Naive thymus-derived CD4-positive, alpha-beta T cell (primary cell): ENCODE results near the gene ARID5B. TPM values are rescaled to one million over a fixed set of nuclear protein-coding genes. Genes with fewer than 3 reads are reported as not detected.
A peak's percentile ranks its signal among the peaks of the same experiment; 100 is the strongest.

Source experiments
- ATAC-seq: fragments of 150-1000 bp; cut with Tn5 transposase; 2 replicates; pipeline ENCODE4 v1.10.0; 2021; ENCODE audit warnings: mild to moderate bottlenecking, moderate library complexity
- CTCF ChIA-PET: fragments of 350-600 bp; sonication (Branson Sonifier 250); formaldehyde crosslinking; loops from one replicate; lab custom pipeline; 2021; ENCODE audit warnings: antibody characterized with exemption; lab: Charles Lee
- POLR2A ChIA-PET: fragments of 350-600 bp; sonication (Branson Sonifier 250); formaldehyde crosslinking; loops from one replicate; lab custom pipeline; 2021; ENCODE audit warnings: antibody characterized with exemption, inconsistent platforms; lab: Charles Lee
- DNase-seq, 9 donors: peaks; one replicate each; pipeline versions ENCODE4 v3.0.0 to v3.0.0-alpha.2; 2020 to 2022; ENCODE audit warnings: mixed read lengths in 1 of 9
- H3K27ac ChIP-seq: one replicate; pipeline ENCODE4 v1.7.0; 2013; ENCODE audit warnings: mild to moderate bottlenecking, low read depth, low read length, moderate library complexity
- H3K27me3 ChIP-seq, 2 donors: one replicate each; pipeline ENCODE4 v1.7.0; 2013; ENCODE audit warnings: low read length in 2 of 2, mild to moderate bottlenecking in 2 of 2, moderate library complexity in 2 of 2; ENCODE audit not compliant: control insufficient read depth in 2 of 2, insufficient read depth in 2 of 2
- H3K36me3 ChIP-seq, 3 experiments: 1 replicate in 2 of 3; 2 replicates in 1 of 3; pipeline ENCODE4 v1.7.0; 2013; ENCODE audit warnings: low read length in 3 of 3, mild to moderate bottlenecking in 3 of 3, moderate library complexity in 1 of 3; ENCODE audit not compliant: insufficient read depth in 3 of 3, control insufficient read depth in 2 of 3
- H3K4me1 ChIP-seq, 2 donors: one replicate each; pipeline ENCODE4 v1.7.0; 2013; ENCODE audit warnings: low read length in 2 of 2, mild to moderate bottlenecking in 2 of 2, moderate library complexity in 1 of 2; ENCODE audit not compliant: control insufficient read depth in 2 of 2, insufficient read depth in 2 of 2
- H3K4me3 ChIP-seq: 2 replicates; pipeline ENCODE4 v1.7.0; 2013; ENCODE audit warnings: mild to moderate bottlenecking, low read length
- H3K9me3 ChIP-seq, 3 experiments: 1 replicate in 2 of 3; 2 replicates in 1 of 3; pipeline ENCODE4 v1.7.0; 2013; ENCODE audit warnings: low read length in 3 of 3; ENCODE audit not compliant: control insufficient read depth in 2 of 3
- H3K27ac Mint-ChIP-seq, 9 donors: one replicate each; pipeline ENCODE4 v1.8.0; 2020 to 2022; ENCODE audit warnings: mixed read lengths in 9 of 9, mild to moderate bottlenecking in 8 of 9, moderate library complexity in 5 of 9, inconsistent platforms in 2 of 9
- H3K27me3 Mint-ChIP-seq, 5 donors: one replicate each; pipeline ENCODE4 v1.8.0; 2021 to 2022; ENCODE audit warnings: mixed read lengths in 5 of 5, mild to moderate bottlenecking in 1 of 5
- H3K36me3 Mint-ChIP-seq, 5 donors: one replicate each; pipeline ENCODE4 v1.8.0; 2020 to 2022; ENCODE audit warnings: mixed read lengths in 5 of 5, mild to moderate bottlenecking in 3 of 5, inconsistent platforms in 1 of 5
- H3K4me1 Mint-ChIP-seq, 7 donors: one replicate each; pipeline ENCODE4 v1.8.0; 2020 to 2022; ENCODE audit warnings: mixed read lengths in 7 of 7, mild to moderate bottlenecking in 3 of 7, inconsistent platforms in 1 of 7
- H3K4me3 Mint-ChIP-seq, 10 donors: one replicate each; pipeline ENCODE4 v1.8.0; 2020 to 2022; ENCODE audit warnings: mild to moderate bottlenecking in 10 of 10, mixed read lengths in 10 of 10, moderate library complexity in 6 of 10, inconsistent platforms in 2 of 10
- H3K9me3 Mint-ChIP-seq, 11 donors: one replicate each; pipeline ENCODE4 v1.8.0; 2020 to 2022; ENCODE audit warnings: mixed read lengths in 11 of 11, mild to moderate bottlenecking in 4 of 11, inconsistent platforms in 1 of 11, moderate library complexity in 1 of 11
- intact Hi-C, 2 donors: fragments of 100-400 bp; cut with micrococcal nuclease; formaldehyde crosslinking; loops; one replicate each; pipeline ENCODE4 v1.15.1; 2023
- polyA plus RNA-seq, 2 donors: library from polyadenylated mRNA; unstranded; fragments of 300-500 nt; fragmentation: Illumina TruSeq; gene quantifications; one replicate each; pipeline ENCODE4 v1.2.3, GENCODE V29; 2021
- total RNA-seq, 6 experiments: library from RNA in 5 of 6; stranded (reverse) in 5 of 6; gene quantifications; 1 replicate in 5 of 6; 2 replicates in 1 of 6; pipeline ENCODE4 v1.2.3 and lab custom pipeline; 2021 to 2026

ARID5B gene
- total and polyA plus RNA-seq, 7 experiments from 2014 or later, result 18.6 to 60.8 (median 47.4) TPM

DNA sequence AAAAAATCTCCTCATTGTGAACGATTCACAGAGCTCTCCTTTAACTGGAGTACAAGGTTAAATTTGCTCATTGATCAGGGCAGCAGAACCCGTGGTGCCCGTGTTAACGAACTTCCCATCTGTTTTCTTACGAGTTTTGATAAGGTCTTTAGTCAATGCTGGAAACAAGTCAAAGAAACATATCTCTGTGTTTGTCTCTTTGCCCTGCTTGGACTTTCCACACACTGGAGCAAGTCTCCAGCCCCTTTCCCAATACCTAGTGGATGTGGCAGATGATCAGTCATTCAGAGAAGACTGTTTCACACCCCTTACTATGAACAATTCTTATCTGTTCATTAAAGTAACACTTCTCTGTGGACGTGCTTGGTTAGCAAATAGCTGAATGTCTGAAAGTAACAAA lies 121.3 kb downstream of the ARID5B start:
- no peaks in the 10 kb centered on the region for H3K36me3 ChIP-seq
- CTCF ChIA-PET, result no interaction called here
- no peak overlapping the region for H3K4me3 ChIP-seq
- Mint-ChIP-seq H3K4me1 (peaks cover 16 to 76% (median 60%) of the 10 kb centered on the region in 7 donors), H3K27me3 (no peaks in the 10 kb centered on the region), H3K36me3 (peaks cover 0 to 53% (median 18%) of the 10 kb centered on the region in 5 donors), H3K4me3 (peak overlapping the region in 1 of 10 donors; percentile 8), H3K9me3 (peaks cover 0 to 7% (median 0%) of the 10 kb centered on the region in 11 donors), H3K27ac (peak overlapping the region in 5 of 9 donors; percentile 2 to 77 (median 28))
- intact Hi-C loops, result no loop called here
- H3K27ac ChIP-seq, result no peak overlapping the region
- DNase-seq (no peak), ATAC-seq (no peak)
- no peaks in the 10 kb centered on the region for H3K9me3 ChIP-seq
- H3K4me1 ChIP-seq, result no peaks in the 10 kb centered on the region
- no peaks in the 10 kb centered on the region for H3K27me3 ChIP-seq
- POLR2A ChIA-PET, result interaction anchor here (0.6 kb wide), 1 partner anchor 9 kb away, joined by 3 read pairs; no protein-coding TSS in a partner anchor

DNA sequence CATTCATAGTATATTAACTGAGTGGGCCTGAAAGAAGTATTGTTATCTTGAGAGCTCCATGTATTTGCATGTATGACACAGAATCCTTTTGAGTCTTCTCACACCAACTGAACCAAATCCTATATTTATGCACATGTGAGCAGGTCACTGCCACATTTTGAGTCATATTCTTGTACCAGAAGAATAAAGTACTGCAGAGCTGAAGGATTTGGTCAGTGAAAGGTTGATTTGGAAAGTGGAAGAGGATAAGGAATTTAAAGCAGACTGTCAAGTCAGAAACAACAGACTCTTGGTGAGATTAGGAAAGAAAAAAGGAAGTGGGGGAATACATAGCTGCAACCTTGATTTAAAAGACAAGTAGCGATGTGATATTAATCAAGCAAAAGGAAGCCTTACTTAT lies 121.8 kb downstream of the ARID5B start:
- no peaks in the 10 kb centered on the region for H3K27me3 ChIP-seq
- no peaks in the 10 kb centered on the region for H3K9me3 ChIP-seq
- POLR2A ChIA-PET, result no interaction called here
- H3K36me3 Mint-ChIP-seq, result peaks cover 0 to 52% (median 18%) of the 10 kb centered on the region in 5 donors
- H3K4me3 ChIP-seq, result no peak overlapping the region
- no peaks in the 10 kb centered on the region for H3K27me3 Mint-ChIP-seq
- DNase-seq (no peak), ATAC-seq (no peak)
- H3K36me3 ChIP-seq, result no peaks in the 10 kb centered on the region
- H3K4me1 Mint-ChIP-seq, result peaks cover 16 to 76% (median 61%) of the 10 kb centered on the region in 7 donors
- no peak overlapping the region for H3K27ac ChIP-seq
- H3K9me3 Mint-ChIP-seq, result peaks cover 0 to 7% (median 0%) of the 10 kb centered on the region in 11 donors
- no peaks in the 10 kb centered on the region for H3K4me1 ChIP-seq
- CTCF ChIA-PET, result no interaction called here
- H3K4me3 Mint-ChIP-seq, result no peak overlapping the region
- H3K27ac Mint-ChIP-seq, result peak overlapping the region in 5 of 9 donors; percentile 4 to 77 (median 66)
- intact Hi-C loops, result no loop called here

DNA sequence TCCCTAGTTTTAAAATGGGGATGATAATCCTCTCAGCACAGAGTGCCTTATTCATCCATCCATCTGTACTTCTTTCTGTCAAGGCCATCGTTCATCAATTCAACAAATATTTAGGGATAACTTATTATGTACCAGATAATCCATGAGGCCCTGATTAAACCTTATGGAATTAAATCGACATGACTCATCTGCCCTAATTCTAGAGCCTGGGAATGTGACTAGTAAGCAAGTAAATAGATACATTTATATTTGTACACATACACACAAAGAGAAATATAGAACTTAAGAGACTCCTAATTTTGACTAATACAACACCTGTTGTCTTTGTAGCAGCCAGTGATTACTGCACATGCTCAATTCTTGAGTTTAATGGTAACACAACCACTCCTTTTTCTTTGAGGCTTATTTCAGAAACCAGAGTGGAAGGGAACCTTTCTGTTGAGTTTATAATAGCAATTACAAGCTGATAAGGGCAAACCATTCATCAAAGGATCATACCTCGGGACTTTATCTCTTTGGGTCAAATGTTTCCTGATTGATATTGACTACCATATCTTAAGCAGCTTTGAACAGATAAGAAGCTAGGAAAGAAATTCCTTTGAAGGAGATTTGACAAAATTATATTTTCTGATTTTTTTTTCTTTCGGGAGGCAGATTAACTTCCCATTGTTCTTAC lies 122.7 kb downstream of the ARID5B start:
- Mint-ChIP-seq H3K9me3 (peaks cover 0 to 7% (median 0%) of the 10 kb centered on the region in 11 donors), H3K36me3 (peaks cover 0 to 48% (median 13%) of the 10 kb centered on the region in 5 donors), H3K27me3 (no peaks in the 10 kb centered on the region), H3K27ac (peak overlapping the region in 1 of 9 donors; percentile 20), H3K4me1 (peaks cover 15 to 74% (median 61%) of the 10 kb centered on the region in 7 donors), H3K4me3 (no peak overlapping the region)
- Histone ChIP-seq H3K27me3 (no peaks in the 10 kb centered on the region), H3K4me3 (no peak overlapping the region), H3K36me3 (no peaks in the 10 kb centered on the region), H3K27ac (no peak overlapping the region), H3K4me1 (peaks cover 0 to under 1% of the 10 kb centered on the region in 2 donors), H3K9me3 (no peaks in the 10 kb centered on the region)
- ChIA-PET CTCF (interaction anchor here (1.4 kb wide), 1 partner anchor 13 kb away, joined by 3 read pairs; no protein-coding TSS in a partner anchor), POLR2A (no interaction called here)
- no peak for ATAC-seq
- no peak for DNase-seq
- intact Hi-C loops, result no loop called here

DNA sequence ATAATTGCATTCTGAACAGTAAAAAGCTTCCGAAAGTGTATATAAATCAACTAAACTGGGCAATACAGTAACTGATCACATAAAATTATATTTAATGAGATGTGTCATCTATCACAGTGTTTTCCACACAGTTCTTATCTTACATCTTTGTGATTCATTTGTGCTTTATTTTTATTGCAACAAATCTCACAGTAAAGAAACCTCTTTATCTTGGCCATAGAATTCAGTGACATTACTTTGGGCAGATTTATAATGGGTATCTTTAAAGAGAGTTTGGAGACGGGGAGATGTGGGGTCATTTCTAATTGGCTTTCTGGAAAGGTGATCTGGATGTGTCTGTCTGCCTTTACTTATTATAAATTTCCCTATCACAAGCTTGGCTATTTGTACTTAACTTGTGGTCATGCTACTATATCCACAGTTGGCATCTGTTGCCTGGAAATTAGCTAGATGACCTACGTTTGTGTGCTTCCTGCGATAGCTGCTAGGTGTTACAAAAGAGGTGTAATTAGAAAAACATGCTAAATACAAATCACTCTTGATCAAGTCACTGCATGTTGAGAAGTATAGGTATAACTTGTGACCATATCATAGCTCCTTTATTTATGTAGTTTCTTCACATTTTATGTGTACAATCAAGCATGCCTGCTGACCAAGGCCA lies 123.8 kb downstream of the ARID5B start:
- Histone ChIP-seq H3K4me1 (peaks cover 0 to 6% of the 10 kb centered on the region in 2 donors), H3K4me3 (no peak overlapping the region), H3K27ac (no peak overlapping the region), H3K36me3 (no peaks in the 10 kb centered on the region), H3K9me3 (no peaks in the 10 kb centered on the region), H3K27me3 (no peaks in the 10 kb centered on the region)
- Mint-ChIP-seq H3K9me3 (peaks cover 0 to 7% (median 0%) of the 10 kb centered on the region in 11 donors), H3K27ac (no peak overlapping the region), H3K36me3 (peaks cover 0 to 49% (median 13%) of the 10 kb centered on the region in 5 donors), H3K4me1 (peaks cover 23 to 72% (median 59%) of the 10 kb centered on the region in 7 donors), H3K27me3 (no peaks in the 10 kb centered on the region), H3K4me3 (no peak overlapping the region)
- ChIA-PET POLR2A (interaction anchor here (1.0 to 1.2 kb wide), 4 partner anchors 14 to 122 kb away, joined by 3 to 6 read pairs (median 3); no protein-coding TSS in a partner anchor), CTCF (interaction anchor here (0.7 to 1.8 kb wide), 3 partner anchors 10 to 277 kb away, joined by 3 to 10 read pairs (median 3); no protein-coding TSS in a partner anchor)
- intact Hi-C loops, result no loop called here
- DNase-seq, result no peak
- ATAC-seq, result no peak

DNA sequence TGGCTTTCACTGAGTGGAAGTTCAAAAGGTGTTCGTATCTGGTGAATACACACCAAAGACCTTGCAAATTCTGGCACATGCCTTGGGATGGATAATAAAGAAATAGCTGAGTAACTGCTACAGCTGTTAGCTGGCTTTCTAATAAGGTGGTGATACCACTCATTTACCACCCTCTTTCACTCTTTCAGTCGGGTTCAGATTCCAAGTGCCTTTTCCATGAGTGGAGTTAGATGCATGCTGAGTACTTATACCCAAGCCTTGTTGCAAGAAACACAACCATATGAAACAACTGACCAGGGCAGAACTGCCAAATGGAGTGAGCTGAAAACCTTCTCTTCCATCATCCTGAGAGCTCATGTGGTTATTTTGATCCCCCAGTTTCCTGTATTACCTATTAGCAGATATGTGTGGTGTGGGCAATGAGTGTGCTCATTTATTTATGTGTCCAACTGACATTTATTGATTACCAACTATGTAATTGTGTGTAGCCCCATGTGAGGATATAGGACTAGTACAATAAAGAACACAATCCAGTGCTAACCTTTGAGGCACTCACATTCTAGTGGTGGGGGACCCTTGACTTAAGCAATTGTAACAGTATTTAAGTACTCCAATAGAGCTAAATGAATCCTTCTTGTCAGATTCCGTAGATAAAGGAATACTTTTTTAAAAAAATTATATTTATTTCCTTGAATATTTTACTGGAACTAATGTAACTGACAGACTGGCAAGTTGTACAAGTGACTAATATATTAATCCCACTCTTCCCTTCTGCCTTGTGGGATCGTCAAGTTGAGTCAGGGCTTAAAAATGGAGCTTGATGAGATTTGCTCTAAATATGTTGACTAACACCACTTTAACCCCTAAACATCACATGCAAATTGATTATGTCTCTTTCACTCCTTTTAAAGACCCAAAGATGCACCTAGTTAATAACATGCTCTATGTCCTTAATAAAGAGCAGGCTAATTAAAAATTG lies 124.7 kb downstream of the ARID5B start:
- H3K27ac Mint-ChIP-seq, result peak overlapping the region in 2 of 9 donors; percentile 23 to 71
- ChIA-PET CTCF (interaction anchor here (0.6 to 1.8 kb wide), 2 partner anchors 9 to 12 kb away, joined by 3 to 10 read pairs; no protein-coding TSS in a partner anchor), POLR2A (interaction anchor here (0.6 to 1.2 kb wide), 7 partner anchors 15 to 165 kb away, joined by 3 to 6 read pairs (median 3); no protein-coding TSS in a partner anchor)

More for the DNA sequence above, 124.7 kb downstream of the ARID5B start:
- peaks cover 0 to 7% (median 0%) of the 10 kb centered on the region in 11 donors for H3K9me3 Mint-ChIP-seq
- peaks cover 0 to 53% (median 13%) of the 10 kb centered on the region in 5 donors for H3K36me3 Mint-ChIP-seq
- H3K4me3 Mint-ChIP-seq, result no peak overlapping the region
- Histone ChIP-seq H3K4me1 (peaks cover 0 to 8% of the 10 kb centered on the region in 2 donors), H3K27ac (no peak overlapping the region), H3K27me3 (no peaks in the 10 kb centered on the region), H3K4me3 (no peak overlapping the region), H3K36me3 (no peaks in the 10 kb centered on the region), H3K9me3 (no peaks in the 10 kb centered on the region)
- ATAC-seq (no peak), DNase-seq (no peak)
- intact Hi-C loops, result no loop called here
- H3K27me3 Mint-ChIP-seq, result no peaks in the 10 kb centered on the region
- peaks cover 23 to 77% (median 63%) of the 10 kb centered on the region in 7 donors for H3K4me1 Mint-ChIP-seq
